GM19468 (cell line): ENCODE measurements around the gene PDE8B.
"Not testable (repeated sequence)": the region's sequence is repeated elsewhere in the genome, so short reads cannot be mapped to it uniquely, and the experiment has no call there.

Source experiments
- ATAC-seq: cut with Tn5 transposase; IDR thresholded peaks from one replicate; pipeline ENCODE4 v1.9.1; 2021; ENCODE audit warnings: mild to moderate bottlenecking, moderate library complexity, moderate number of reproducible peaks; ENCODE audit not compliant: unreplicated experiment; ENCODE audit errors: extremely low read depth

PDE8B gene

DNA sequence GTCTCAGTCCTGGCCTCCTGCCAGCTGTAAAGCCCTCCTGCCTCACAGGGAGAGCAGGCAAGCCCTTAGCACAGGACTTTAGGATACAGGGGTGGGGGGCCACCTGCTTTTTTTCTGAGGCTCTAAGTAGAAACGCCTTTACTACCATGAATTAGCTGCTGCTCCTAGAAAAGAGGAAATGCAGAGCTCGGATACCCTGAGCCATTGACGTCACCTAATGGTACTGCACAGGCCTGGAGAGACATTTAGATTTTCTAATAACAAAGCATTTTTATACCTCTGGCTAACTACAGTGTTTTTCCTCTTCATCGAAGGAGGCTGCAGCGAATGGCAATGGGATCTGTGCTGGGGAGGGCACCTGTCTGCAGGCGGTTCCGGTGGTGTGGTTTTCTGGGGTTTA, 144.6 kb downstream of the PDE8B start:
- ATAC-seq, result no peak

DNA sequence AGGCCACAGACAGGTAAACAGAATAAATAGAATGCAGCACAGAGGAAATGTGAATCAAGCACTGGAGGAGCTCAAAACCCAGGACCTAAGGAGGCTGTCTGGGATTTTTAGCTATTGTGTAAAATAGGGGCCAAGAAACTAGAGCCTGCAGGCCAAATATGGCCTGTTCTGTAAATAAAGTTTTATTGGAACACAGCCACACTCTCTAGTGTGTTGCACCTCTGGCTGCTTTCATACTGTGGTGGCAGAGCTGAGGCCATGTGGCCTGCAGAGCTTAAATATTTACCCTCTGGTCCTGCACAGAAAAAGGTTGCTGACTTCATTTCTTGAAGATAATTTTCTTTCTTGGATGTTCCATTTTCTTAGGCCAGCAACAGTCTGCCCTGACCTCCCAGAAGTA, 145.3 kb downstream of the PDE8B start:
- ATAC-seq, result no peak

DNA sequence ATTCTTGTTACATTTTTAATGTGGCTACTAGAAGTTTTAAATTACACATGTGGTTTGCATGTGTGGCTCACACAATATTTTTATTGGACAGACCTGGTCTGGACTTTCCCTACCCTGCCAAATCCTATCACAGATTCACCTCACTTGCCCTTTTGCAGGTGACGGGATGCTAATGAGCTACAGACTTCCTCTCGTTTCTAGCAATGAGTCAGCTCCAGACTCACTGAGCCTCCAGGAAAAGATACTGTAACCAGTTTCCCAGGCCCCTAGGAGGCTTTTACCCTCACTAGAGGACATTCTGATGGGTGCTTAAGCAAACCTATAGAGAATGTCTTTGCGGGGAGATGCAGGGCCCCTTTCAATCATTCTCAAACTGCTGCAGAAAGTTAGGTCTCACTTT, 146.3 kb downstream of the PDE8B start:
- peak; percentile 55 for ATAC-seq

DNA sequence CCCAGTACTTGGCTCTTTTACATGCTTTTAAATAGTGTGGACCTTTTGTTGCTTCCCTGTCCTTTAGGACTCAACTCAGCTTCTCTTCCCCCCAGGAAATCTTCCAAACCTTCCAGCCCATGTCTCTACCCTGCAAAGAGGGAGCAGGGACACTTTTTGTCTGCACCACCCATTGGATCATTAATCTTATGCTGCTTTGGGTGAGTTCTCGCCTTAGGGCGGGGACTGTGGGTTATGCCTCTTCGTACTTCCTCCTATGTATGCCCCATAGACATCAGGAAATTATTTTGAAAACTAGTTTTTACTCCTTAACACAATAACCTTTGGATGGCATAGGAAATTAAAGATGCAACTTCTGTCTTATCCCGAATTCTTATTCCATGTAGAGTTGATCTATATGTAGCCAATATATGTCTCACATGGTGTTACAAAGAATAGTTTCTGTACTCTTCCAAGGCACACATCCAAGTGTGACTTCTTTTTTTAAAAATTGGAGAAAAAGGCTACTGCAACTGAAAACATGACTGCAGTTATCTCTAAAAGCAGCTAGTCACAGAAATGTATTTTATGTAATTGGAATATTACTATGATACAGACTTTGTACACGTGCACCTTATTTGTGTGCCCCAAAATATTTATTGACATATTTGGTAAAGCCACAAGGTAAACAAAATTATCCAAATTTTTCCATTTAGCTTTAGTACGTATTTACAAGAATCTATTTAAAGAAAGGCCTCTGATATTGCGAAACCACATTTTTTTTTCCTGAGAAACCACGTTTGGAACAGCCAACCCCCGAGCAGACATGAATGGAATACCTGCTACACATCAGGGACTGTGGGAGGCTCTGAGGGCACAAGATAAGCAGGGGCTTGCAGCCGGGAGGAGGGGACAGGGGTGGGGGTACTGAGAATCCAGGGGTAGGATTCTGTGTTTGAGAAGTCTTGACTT, 148.1 kb downstream of the PDE8B start:
- ATAC-seq, result no peak

DNA sequence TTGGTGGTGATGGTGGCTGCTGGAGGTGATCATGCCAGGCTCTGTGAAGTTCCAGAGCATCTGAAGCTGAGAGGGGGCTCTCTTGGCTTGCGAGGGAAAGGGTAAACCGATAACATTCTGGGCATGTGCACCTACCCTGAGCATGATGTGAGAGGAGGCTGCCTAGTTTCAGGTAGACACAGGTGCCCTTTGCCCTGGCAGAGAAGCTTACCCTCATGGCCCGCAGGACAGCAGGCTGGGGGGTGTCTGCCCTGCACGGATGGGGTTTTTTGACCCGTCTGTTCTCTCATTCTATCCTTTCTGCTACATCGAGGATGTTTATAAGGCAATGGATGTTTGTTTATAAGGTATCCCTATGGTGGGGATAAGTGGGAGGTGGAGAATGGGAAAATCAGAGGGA, 148.8 kb downstream of the PDE8B start:
- ATAC-seq, result no peak

- no peak for ATAC-seq
These were observed 149.9 kb downstream of the PDE8B start for GRCh38 chr5:77360381-77360780.

- no peak for ATAC-seq
These were observed 150.5 kb downstream of the PDE8B start for GRCh38 chr5:77360973-77361372.

- no peak for ATAC-seq
These were observed 156.4 kb downstream of the PDE8B start for GRCh38 chr5:77366717-77367500.

GRCh38 chr5:77367741-77368140, 157.3 kb downstream of the PDE8B start:
- no peak for ATAC-seq

- no peak for ATAC-seq
These were observed 157.9 kb downstream of the PDE8B start for GRCh38 chr5:77368367-77368766.

DNA sequence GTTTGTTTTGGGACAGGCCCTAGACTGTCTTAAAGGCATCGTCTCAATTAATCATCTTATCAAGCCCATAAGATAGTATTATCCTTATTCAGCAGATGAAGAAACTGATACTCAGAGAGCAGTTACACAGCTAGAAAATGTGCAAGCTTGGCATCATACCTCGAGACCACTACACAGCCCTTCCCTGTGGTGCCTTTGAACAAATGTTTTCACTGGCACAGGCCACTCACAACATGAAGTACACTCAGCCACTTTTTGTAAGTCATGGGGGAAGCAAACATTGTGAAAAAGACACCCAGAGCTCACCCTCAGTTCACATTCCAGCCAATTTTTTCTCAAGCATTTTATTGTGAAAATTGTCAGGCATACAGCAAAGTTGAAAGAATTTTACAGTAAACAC, 159.1 kb downstream of the PDE8B start:
- no peak for ATAC-seq

GRCh38 chr5:77374686-77375085, 164.2 kb downstream of the PDE8B start:
- ATAC-seq, result no peak

DNA sequence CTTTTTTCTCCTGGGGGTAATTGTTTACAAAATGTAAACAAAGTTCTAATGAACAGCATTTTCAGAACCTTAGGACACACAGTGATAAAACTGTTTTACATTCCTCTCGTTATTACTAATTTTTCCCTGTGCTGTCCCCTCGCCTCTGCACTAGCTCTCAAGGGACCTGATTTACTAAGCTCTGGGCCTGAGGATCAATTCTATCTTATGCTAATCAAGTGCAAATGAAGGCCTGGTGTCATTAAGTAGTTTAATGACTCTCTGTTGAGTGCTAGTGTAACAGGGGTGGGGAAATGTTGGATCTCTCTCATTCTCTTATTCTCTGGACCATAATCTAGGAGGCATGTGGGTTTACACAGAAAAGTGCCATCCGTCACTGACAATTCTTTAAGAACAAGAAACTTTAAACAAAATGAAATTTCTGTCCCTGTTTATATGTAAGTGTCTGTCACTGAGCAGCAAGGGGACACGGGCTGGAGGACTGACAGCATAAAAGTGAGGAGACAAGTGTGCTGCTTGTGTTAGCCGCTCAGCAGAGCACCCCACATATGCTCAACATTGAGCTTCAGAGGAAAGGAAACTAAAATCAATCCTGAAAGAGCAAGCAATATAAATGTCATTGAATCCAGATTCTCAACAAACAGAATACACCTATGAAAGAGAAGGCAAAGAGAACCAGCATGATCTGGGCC, 166.3 kb downstream of the PDE8B start:
- no peak for ATAC-seq

DNA sequence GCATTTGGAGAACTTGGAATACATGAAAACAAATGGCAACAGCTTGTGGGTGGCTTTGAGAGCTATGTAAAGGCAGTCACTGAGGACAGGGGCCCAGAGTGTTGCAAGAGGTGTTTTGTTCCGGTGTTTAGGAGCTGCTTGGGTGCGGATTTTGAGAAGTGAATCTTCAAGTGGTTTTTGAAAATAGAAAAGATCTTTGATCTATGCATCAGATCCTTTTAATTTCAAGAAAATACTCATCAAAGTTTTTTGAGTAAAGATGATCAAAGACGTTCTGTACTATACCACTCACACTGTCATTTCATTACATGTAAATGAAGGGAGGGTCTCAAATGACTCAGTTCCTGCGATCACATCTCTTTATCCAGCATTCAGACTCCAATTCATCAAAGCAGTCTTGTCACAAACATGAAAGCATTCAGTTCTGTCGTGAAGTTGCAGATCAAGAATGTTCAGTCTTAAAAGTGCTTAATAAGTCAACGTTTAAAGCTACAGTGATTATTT, 169.1 kb downstream of the PDE8B start:
- ATAC-seq, result no peak

DNA sequence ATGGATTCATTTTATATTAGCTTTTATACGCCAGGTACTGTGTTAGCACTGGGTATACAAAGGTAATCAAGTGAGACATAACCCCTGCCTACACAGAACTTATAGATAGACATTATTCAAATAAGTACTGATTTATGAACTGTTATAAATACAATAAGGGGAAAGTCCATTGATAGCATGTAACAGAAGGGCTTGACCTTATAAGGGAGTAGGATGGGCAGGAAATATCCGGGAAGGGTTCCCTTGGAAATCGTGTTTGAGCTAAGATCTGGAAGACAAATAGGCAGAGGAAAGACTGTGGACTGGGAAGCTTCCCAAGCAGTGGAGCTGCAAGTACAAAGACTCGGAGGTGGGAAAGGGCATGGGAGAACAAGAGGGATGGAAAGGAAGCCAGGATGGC, 170.2 kb downstream of the PDE8B start:
- ATAC-seq, result no peak

DNA sequence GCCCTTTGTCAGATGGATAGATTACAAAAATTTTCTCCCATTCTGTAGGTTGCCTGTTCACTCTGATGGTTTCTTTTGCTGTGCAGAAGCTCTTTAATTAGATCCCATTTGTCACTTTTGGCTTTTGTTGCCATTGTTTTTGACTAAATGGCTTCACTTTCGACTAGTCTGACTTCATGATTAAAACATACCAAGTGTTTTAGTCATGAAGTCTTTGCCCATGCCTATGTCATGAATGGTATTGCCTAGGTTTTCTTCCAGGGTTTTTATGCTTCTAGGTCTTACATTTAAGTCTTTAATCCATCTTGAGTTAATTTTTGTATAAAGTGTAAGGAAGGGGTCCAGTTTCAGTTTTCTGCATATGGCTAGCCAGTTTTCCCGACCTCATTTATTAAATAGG, 172.9 kb downstream of the PDE8B start:
- not testable (repeated sequence) for ATAC-seq

DNA sequence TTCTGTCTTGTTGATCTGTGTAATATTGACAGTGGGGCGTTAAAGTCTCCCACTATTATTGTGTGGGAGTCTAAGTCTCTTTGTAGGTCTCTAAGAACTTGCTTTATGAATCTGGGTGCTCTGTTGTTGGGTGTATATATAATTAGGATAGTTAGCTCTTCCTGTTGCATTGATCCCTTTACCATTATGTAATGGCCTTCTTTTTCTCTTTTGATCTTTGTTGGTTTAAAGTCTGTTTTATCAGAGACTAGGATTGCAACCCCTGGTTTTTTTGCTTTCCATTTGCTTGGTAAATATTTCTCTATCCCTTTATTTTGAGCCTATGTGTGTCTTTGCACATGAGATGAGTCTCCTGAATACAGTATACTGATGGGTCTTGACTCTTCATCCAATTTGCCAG, 175.9 kb downstream of the PDE8B start:
- not testable (repeated sequence) for ATAC-seq

DNA sequence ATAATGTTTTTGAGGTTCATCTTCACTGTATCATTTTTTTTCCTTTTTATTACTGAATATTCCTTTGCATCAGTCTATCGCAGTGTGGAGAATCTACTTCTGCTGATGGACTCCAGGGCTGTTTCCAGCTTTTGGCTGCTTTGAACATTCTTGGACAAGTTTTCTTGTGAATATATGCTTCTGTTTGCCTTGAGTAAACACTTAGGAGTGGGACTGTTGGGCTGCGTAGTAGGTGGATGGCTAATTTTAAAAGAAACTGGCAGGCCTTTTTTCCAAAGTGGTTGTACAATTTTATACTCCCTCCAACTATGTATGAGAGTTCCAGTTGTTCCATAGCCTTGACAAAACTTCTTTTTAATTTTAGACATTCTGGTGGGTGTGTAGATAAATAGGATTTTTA, 179.3 kb downstream of the PDE8B start:
- no peak for ATAC-seq

DNA sequence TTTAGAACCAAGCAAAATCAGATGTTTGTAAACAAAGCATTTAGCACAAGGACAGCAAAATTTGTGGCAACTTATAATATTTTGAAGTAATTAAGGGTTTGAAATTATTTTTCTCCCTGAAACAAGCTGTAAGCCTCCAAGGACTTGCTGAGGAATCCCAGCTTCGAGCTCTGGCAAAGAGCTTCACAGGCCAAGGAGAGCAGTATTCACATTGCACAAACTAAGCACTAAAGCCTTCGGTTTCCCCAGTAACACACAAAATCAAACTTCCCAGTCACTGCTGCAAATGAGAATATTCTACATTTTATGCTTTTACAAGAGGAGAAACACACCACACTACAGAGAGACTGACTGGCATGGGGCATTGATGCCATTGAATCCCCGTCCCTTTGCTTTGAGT, 179.7 kb downstream of the PDE8B start:
- ATAC-seq, result no peak

DNA sequence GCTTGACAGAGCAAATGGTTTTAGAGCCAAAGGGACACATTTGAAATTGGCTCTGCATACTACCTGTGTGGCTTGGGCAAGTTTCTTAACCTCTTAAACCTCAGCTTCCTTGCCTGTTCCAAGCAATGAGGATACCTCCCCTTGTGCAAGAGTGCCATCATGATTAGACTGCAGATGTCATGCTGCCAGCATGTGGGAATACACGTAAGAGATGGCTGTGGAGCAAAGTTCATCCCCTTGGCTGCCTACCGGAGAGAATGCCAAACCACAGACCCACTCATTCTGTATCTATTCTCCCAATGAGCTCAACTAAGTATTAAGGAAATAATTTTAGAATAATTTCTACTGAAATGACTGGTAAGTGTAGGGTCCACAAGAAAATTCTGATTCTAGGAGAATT, 180.3 kb downstream of the PDE8B start:
- ATAC-seq, result no peak
